GM23248 (cell line): ENCODE measurements around the gene AUP1. TPM values are rescaled to one million over a fixed set of nuclear protein-coding genes. Genes with fewer than 3 reads are reported as not detected.
A peak's percentile ranks its signal among the peaks of the same experiment; 100 is the strongest.

Experiments used
- DNase-seq: peaks from one replicate; pipeline ENCODE4 v3.0.0-alpha.2; 2015
- H2AFZ ChIP-seq: fragments of 200-600 bp; sonication (generic); 2 replicates; pipeline ENCODE4 v1.6.1; 2016; ENCODE audit warnings: antibody characterized with exemption
- H3F3A ChIP-seq: fragments of 200-600 bp; sonication (generic); 2 replicates; pipeline ENCODE4 v1.6.1; 2016; ENCODE audit warnings: mild to moderate bottlenecking, antibody characterized with exemption, mixed run types; ENCODE audit not compliant: insufficient read depth
- H3K27ac ChIP-seq: fragments of 200-600 bp; sonication (generic); 2 replicates; pipeline ENCODE4 v1.5.1; 2016; ENCODE audit warnings: mild to moderate bottlenecking
- H3K27me3 ChIP-seq: fragments of 200-600 bp; sonication (generic); replicated peaks from 2 replicates; pipeline ENCODE4 v1.6.1; 2016; ENCODE audit warnings: mild to moderate bottlenecking; ENCODE audit not compliant: insufficient read depth
- H3K36me3 ChIP-seq: fragments of 200-600 bp; sonication (generic); 2 replicates; pipeline ENCODE4 v1.6.1; 2016; ENCODE audit warnings: low read depth, mild to moderate bottlenecking
- H3K4me1 ChIP-seq: fragments of 200-600 bp; sonication (generic); 2 replicates; pipeline ENCODE4 v1.6.1; 2016; ENCODE audit warnings: mild to moderate bottlenecking; ENCODE audit not compliant: insufficient read depth
- H3K4me2 ChIP-seq: fragments of 200-600 bp; sonication (generic); one replicate; pipeline ENCODE4 v1.6.1; 2016; ENCODE audit warnings: mild to moderate bottlenecking; ENCODE audit not compliant: unreplicated experiment
- H3K4me3 ChIP-seq: fragments of 200-600 bp; sonication (generic); 2 replicates; pipeline ENCODE4 v1.5.1; 2016; ENCODE audit warnings: mild to moderate bottlenecking
- H3K79me2 ChIP-seq: fragments of 200-600 bp; sonication (generic); 2 replicates; pipeline ENCODE4 v1.6.1; 2016; ENCODE audit warnings: mild to moderate bottlenecking; ENCODE audit not compliant: insufficient read depth
- H3K9ac ChIP-seq: fragments of 200-600 bp; sonication (generic); 2 replicates; pipeline ENCODE4 v1.6.1; 2016; ENCODE audit warnings: mild to moderate bottlenecking
- H3K9me2 ChIP-seq: fragments of 200-600 bp; sonication (generic); 2 replicates; pipeline ENCODE4 v1.6.1; 2016; ENCODE audit warnings: mixed run types, mild to moderate bottlenecking, moderate library complexity; ENCODE audit not compliant: insufficient read depth
- H3K9me3 ChIP-seq: fragments of 200-600 bp; sonication (generic); one replicate; pipeline ENCODE4 v1.6.1; 2017; ENCODE audit warnings: low read depth
- H4K20me1 ChIP-seq: fragments of 200-600 bp; sonication (generic); 2 replicates; pipeline ENCODE4 v1.6.0; 2016; ENCODE audit not compliant: insufficient read depth
- EZH2 ChIP-seq: fragments of 200-600 bp; sonication (generic); IDR thresholded peaks from 2 replicates; pipeline ENCODE4 v1.6.1; 2018; ENCODE audit warnings: antibody characterized with exemption, mild to moderate bottlenecking; ENCODE audit not compliant: insufficient read depth, poor library complexity, severe bottlenecking
- EZH2phosphoT487 ChIP-seq: fragments of 200-600 bp; sonication (generic); IDR thresholded peaks from 2 replicates; pipeline ENCODE4 v1.6.1; 2018; ENCODE audit warnings: antibody characterized with exemption, moderate library complexity, mild to moderate bottlenecking, low read depth; ENCODE audit not compliant: insufficient read depth
- WGBS, 2 experiments: methylation state at CpG; one replicate each; pipeline ENCODE4 v1.1.6; 2015 to 2017; ENCODE audit warnings: low lambda C conversion rate in 2 of 2, low coverage in 1 of 2; ENCODE audit errors: missing lambda C conversion rate in 2 of 2; 5-methylcytosine and 5-hydroxymethylcytosine counted together
- in situ Hi-C: fragments of 300-500 bp; cut with MboI; formaldehyde crosslinking; loops from 2 replicates; pipeline ENCODE4 v1.15.0; 2020
- polyA plus RNA-seq: library from polyadenylated mRNA; unstranded; fragments of >200 nt; fragmentation: Nextera tagmentation; extraction: Ambion mirVana; gene quantifications from 2 replicates; pipeline ENCODE4 v1.2.1, GENCODE V29; 2016
- total RNA-seq: library from RNA; depleted of rRNA; stranded (reverse); fragments of >200 nt; shearing (Covaris generic); gene quantifications from 2 replicates; pipeline ENCODE4 v1.2.3, GENCODE V29; 2014

AUP1 gene
- total and polyA plus RNA-seq, 2 experiments from 2014 or later, result 119 to 122 TPM

- Histone ChIP-seq H3F3A (peaks cover 12% of the 10 kb centered on the region; the same call in 1 of the 2 replicates), H3K27ac (peak overlapping the region; percentile 87), H2AFZ (peak overlapping the region; percentile 93; the same call in 1 of the 2 replicates), H4K20me1 (no peaks in the 10 kb centered on the region), H3K36me3 (no peaks in the 10 kb centered on the region), H3K4me2 (peak overlapping the region; percentile 84), H3K4me3 (peak overlapping the region; percentile 97), H3K4me1 (peaks cover 32% of the 10 kb centered on the region), H3K9me3 (no peaks in the 10 kb centered on the region), H3K9me2 (no peaks in the 10 kb centered on the region), H3K27me3 (no peaks in the 10 kb centered on the region), H3K79me2 (peaks cover 55% of the 10 kb centered on the region), H3K9ac (peak overlapping the region; percentile 83)
- in situ Hi-C loops, result no loop called here
- TF ChIP-seq EZH2phosphoT487, result no peak
- no peak for TF ChIP-seq EZH2
- DNase-seq, result peak; percentile 36
- 89 to 94% methylated on average over 21 of the region's 21 CpGs for WGBS, 2 experiments
Observed at GRCh38 chr2:74551942-74552913, 22.7 kb upstream of the AUP1 start.

GRCh38 chr2:74551530-74551929 is 22.0 kb upstream of the AUP1 start:
- H3K4me1 ChIP-seq, result peaks cover 32% of the 10 kb centered on the region
- H3K36me3 ChIP-seq, result no peaks in the 10 kb centered on the region
- H3K4me2 ChIP-seq, result no peak overlapping the region
- no peak for DNase-seq
- H3K9me3 ChIP-seq, result no peaks in the 10 kb centered on the region
- no peaks in the 10 kb centered on the region for H3K27me3 ChIP-seq
- no peaks in the 10 kb centered on the region for H4K20me1 ChIP-seq
- H3K4me3 ChIP-seq, result no peak overlapping the region
- H2AFZ ChIP-seq, result no peak overlapping the region
- TF ChIP-seq EZH2phosphoT487, result no peak
- no peak for TF ChIP-seq EZH2
- peaks cover 12% of the 10 kb centered on the region; the same call in 1 of the 2 replicates for H3F3A ChIP-seq
- H3K27ac ChIP-seq, result no peak overlapping the region
- peaks cover 55% of the 10 kb centered on the region for H3K79me2 ChIP-seq
- H3K9ac ChIP-seq, result no peak overlapping the region
- in situ Hi-C loops, result no loop called here
- H3K9me2 ChIP-seq, result no peaks in the 10 kb centered on the region

GRCh38 chr2:74550231-74550630 is 20.7 kb upstream of the AUP1 start:
- Histone ChIP-seq H3K27me3 (no peaks in the 10 kb centered on the region), H3K4me3 (no peak overlapping the region), H3F3A (peaks cover 15% of the 10 kb centered on the region; the same call in 1 of the 2 replicates), H3K36me3 (no peaks in the 10 kb centered on the region), H3K4me2 (peak overlapping the region; percentile 78), H3K79me2 (peaks cover 48% of the 10 kb centered on the region), H3K9ac (no peak overlapping the region), H3K27ac (no peak overlapping the region), H3K4me1 (peaks cover 32% of the 10 kb centered on the region), H2AFZ (no peak overlapping the region), H4K20me1 (no peaks in the 10 kb centered on the region), H3K9me2 (no peaks in the 10 kb centered on the region), H3K9me3 (no peaks in the 10 kb centered on the region)
- WGBS, 2 experiments, result 92 to 93% methylated on average over 7 of the region's 7 CpGs
- DNase-seq, result no peak
- in situ Hi-C loops, result no loop called here
- no peak for TF ChIP-seq EZH2
- TF ChIP-seq EZH2phosphoT487, result no peak

- H3K9ac ChIP-seq, result peak overlapping the region; percentile 73
- peak overlapping the region; percentile 69 for H3K4me3 ChIP-seq
- peak; percentile 90 for DNase-seq
- no peak for TF ChIP-seq EZH2
- no peak for TF ChIP-seq EZH2phosphoT487
- in situ Hi-C loops, result no loop called here
- WGBS, 2 experiments, result 15 to 17% methylated on average over 70 to 73 of the region's 85 CpGs
- H4K20me1 ChIP-seq, result no peaks in the 10 kb centered on the region
- peak overlapping the region; percentile 78 for H3K4me2 ChIP-seq
- H3K27ac ChIP-seq, result peak overlapping the region; percentile 34
- H3K4me1 ChIP-seq, result peaks cover 32% of the 10 kb centered on the region
- peak overlapping the region; percentile 80 for H2AFZ ChIP-seq
- H3K36me3 ChIP-seq, result no peaks in the 10 kb centered on the region
- no peaks in the 10 kb centered on the region for H3K9me3 ChIP-seq
- no peaks in the 10 kb centered on the region for H3K27me3 ChIP-seq
- peaks cover 42% of the 10 kb centered on the region; the same call in 1 of the 2 replicates for H3K79me2 ChIP-seq
- H3F3A ChIP-seq, result peaks cover 15% of the 10 kb centered on the region; the same call in 1 of the 2 replicates
- H3K9me2 ChIP-seq, result no peaks in the 10 kb centered on the region
Observed at GRCh38 chr2:74548900-74549826, 19.7 kb upstream of the AUP1 start.
